Neural cell (in vitro differentiated cells): ENCODE data around the gene ADARB2.

ENCODE experiments used
- CTCF ChIP-seq: fragments of 450-650 bp; IDR thresholded peaks from 2 replicates; pipeline ENCODE4 v1.5.1; 2014; ENCODE audit warnings: antibody characterized with exemption, mild to moderate bottlenecking, moderate library complexity; ENCODE audit not compliant: poor library complexity, severe bottlenecking
- EP300 ChIP-seq: fragments of 450-650 bp; conservative IDR thresholded peaks from 2 replicates; pipeline ENCODE4 v1.6.1; 2014; ENCODE audit warnings: antibody characterized with exemption, mild to moderate bottlenecking, moderate library complexity; ENCODE audit not compliant: poor library complexity, severe bottlenecking
- POLR2AphosphoS5 ChIP-seq: IDR thresholded peaks from 2 replicates; pipeline ENCODE4 v1.6.1; 2012

- TF ChIP-seq CTCF (no peak), POLR2AphosphoS5 (no peak), EP300 (no peak)
These were observed 57.3 kb downstream of the ADARB2 start for GRCh38 chr10:1679821-1680650.
